H1 (cell line): ENCODE data around the gene ANO2. TPM values are rescaled to one million over a fixed set of nuclear protein-coding genes. Genes with fewer than 3 reads are reported as not detected.

Experiments used
- CTCF ChIA-PET: fragments of 300-600 bp; sonication (Branson Sonifier 250); formaldehyde crosslinking; loops from one replicate; lab custom pipeline; 2021; ENCODE audit not compliant: partially characterized antibody; lab: Charles Lee
- POLR2A ChIA-PET: fragments of 300-600 bp; sonication (Branson Sonifier 250); formaldehyde crosslinking; loops from one replicate; lab custom pipeline; 2021; ENCODE audit warnings: inconsistent platforms; ENCODE audit not compliant: partially characterized antibody; lab: Charles Lee
- DNase-seq, 2 experiments: peaks; one replicate each; pipeline versions ENCODE4 v3.0.0 to v3.0.0-alpha.2; 2010 to 2022; ENCODE audit warnings: low spot score in 2 of 2, low read depth in 1 of 2, mixed read lengths in 1 of 2
- FAIRE-seq: peaks from 2 replicates; lab custom pipeline; 2011; peaks lifted over from hg19 to GRCh38; lab: Jason Lieb, UNC
- H2AFZ ChIP-seq: 2 replicates; pipeline ENCODE4 v1.8.1; 2012; ENCODE audit warnings: low read length, inconsistent platforms
- H2AK5ac ChIP-seq: 2 replicates; pipeline ENCODE4 v1.6.1; 2013; ENCODE audit warnings: low read depth, low read length
- H2BK120ac ChIP-seq: replicated peaks from 2 replicates; pipeline ENCODE3; 2013; ENCODE audit warnings: low read depth, low read length, inconsistent platforms
- H2BK12ac ChIP-seq: 2 replicates; pipeline ENCODE4 v1.6.1; 2013; ENCODE audit warnings: low read depth, low read length
- H2BK15ac ChIP-seq: 2 replicates; pipeline ENCODE4 v1.6.1; 2013; ENCODE audit warnings: low read length
- H2BK20ac ChIP-seq: 2 replicates; pipeline ENCODE4 v1.6.1; 2013; ENCODE audit warnings: low read length
- H2BK5ac ChIP-seq: 2 replicates; pipeline ENCODE4 v1.6.1; 2013; ENCODE audit warnings: low read depth, low read length
- H3K14ac ChIP-seq: 2 replicates; pipeline ENCODE4 v1.6.1; 2013; ENCODE audit warnings: inconsistent platforms; ENCODE audit not compliant: insufficient read length
- H3K18ac ChIP-seq: 2 replicates; pipeline ENCODE4 v1.6.1; 2013; ENCODE audit warnings: low read length; ENCODE audit errors: extremely low read depth
- H3K23ac ChIP-seq: 2 replicates; pipeline ENCODE4 v1.6.1; 2013; ENCODE audit warnings: inconsistent platforms; ENCODE audit not compliant: insufficient read length
- H3K23me2 ChIP-seq: 2 replicates; pipeline ENCODE4 v1.6.1; 2013; ENCODE audit warnings: low read depth, low read length
- H3K27ac ChIP-seq: 2 replicates; pipeline ENCODE4 v1.6.1; 2011; ENCODE audit warnings: low read depth, low read length, inconsistent platforms
- H3K27me3 ChIP-seq, 4 experiments: replicated peaks in 1 of 4; 1 replicate in 1 of 4; 2 replicates in 3 of 4; pipeline versions ENCODE4 v1.6.1 to v1.8.1; 2011 to 2013; ENCODE audit warnings: low read length in 3 of 4, mild to moderate bottlenecking in 3 of 4, inconsistent platforms in 2 of 4, mixed read lengths in 2 of 4, moderate library complexity in 1 of 4; ENCODE audit not compliant: control insufficient read depth in 3 of 4, insufficient read depth in 3 of 4; ENCODE audit errors: extremely low read depth in 1 of 4
- H3K36me3 ChIP-seq, 4 experiments: 2 replicates each; pipeline versions ENCODE4 v1.6.1 to v1.8.1; 2011 to 2013; ENCODE audit warnings: mild to moderate bottlenecking in 4 of 4, low read length in 3 of 4, moderate library complexity in 2 of 4, control low read depth in 1 of 4, inconsistent platforms in 1 of 4; ENCODE audit not compliant: insufficient read depth in 4 of 4, control insufficient read depth in 2 of 4
- H3K4ac ChIP-seq: replicated peaks from 2 replicates; pipeline ENCODE3; 2013; ENCODE audit warnings: low read length, low read depth, mixed read lengths, inconsistent platforms; ENCODE audit not compliant: insufficient read length
- H3K4me1 ChIP-seq, 4 experiments: replicated peaks in 1 of 4; 1 replicate in 1 of 4; 2 replicates in 3 of 4; pipeline versions ENCODE4 v1.6.1 to v1.8.1; 2011 to 2013; ENCODE audit warnings: low read length in 3 of 4, inconsistent platforms in 2 of 4, mixed read lengths in 1 of 4; ENCODE audit not compliant: insufficient read depth in 4 of 4, control insufficient read depth in 3 of 4
- H3K4me2 ChIP-seq, 2 experiments: 2 replicates each; pipeline versions ENCODE4 v1.6.1 to v1.8.1; 2011 to 2013; ENCODE audit warnings: low read depth in 2 of 2, low read length in 2 of 2, control low read depth in 1 of 2, inconsistent platforms in 1 of 2, mild to moderate bottlenecking in 1 of 2; ENCODE audit not compliant: insufficient read depth in 1 of 2
- H3K4me3 ChIP-seq, 4 experiments: fragments of 200-600, 300-600 bp in 1 of 4; sonication (generic), shearing (Covaris generic), sonication (Bioruptor Twin) in 1 of 4; 2 replicates each; pipeline versions ENCODE4 v1.5.1 to v1.8.1; 2011 to 2016; ENCODE audit warnings: low read length in 4 of 4, low read depth in 3 of 4, control low read depth in 2 of 4, inconsistent platforms in 2 of 4, mild to moderate bottlenecking in 2 of 4, mixed read lengths in 1 of 4, moderate library complexity in 1 of 4; ENCODE audit not compliant: insufficient read depth in 2 of 4; ENCODE audit errors: extremely low read depth in 1 of 4
- H3K56ac ChIP-seq: replicated peaks from 2 replicates; pipeline ENCODE3; 2013; ENCODE audit warnings: low read depth, mild to moderate bottlenecking, mixed read lengths, low read length, inconsistent platforms; ENCODE audit not compliant: insufficient read length
- H3K79me1 ChIP-seq: 2 replicates; pipeline ENCODE4 v1.6.1; 2013; ENCODE audit warnings: low read depth, low read length, control low read depth
- H3K79me2 ChIP-seq, 2 experiments: 2 replicates each; pipeline versions ENCODE4 v1.6.1 to v1.8.1; 2012 to 2013; ENCODE audit warnings: low read length in 2 of 2, mild to moderate bottlenecking in 2 of 2, inconsistent platforms in 1 of 2; ENCODE audit not compliant: insufficient read depth in 2 of 2, control insufficient read depth in 1 of 2
- H3K9ac ChIP-seq, 4 experiments: replicated peaks in 1 of 4; 1 replicate in 1 of 4; 2 replicates in 3 of 4; pipeline versions ENCODE4 v1.6.1 to v1.8.1; 2011 to 2013; ENCODE audit warnings: low read depth in 3 of 4, low read length in 3 of 4, control low read depth in 2 of 4, mild to moderate bottlenecking in 2 of 4, moderate library complexity in 2 of 4, inconsistent platforms in 1 of 4; ENCODE audit errors: extremely low read depth in 1 of 4
- H3K9me3 ChIP-seq, 2 experiments: 2 replicates each; pipeline versions ENCODE4 v1.6.1 to v1.8.1; 2012 to 2013; ENCODE audit warnings: mild to moderate bottlenecking in 2 of 2, moderate library complexity in 2 of 2, control low read depth in 1 of 2, inconsistent platforms in 1 of 2, low read depth in 1 of 2, low read length in 1 of 2, mixed read lengths in 1 of 2; ENCODE audit not compliant: insufficient read depth in 2 of 2
- H4K20me1 ChIP-seq, 2 experiments: replicated peaks in 1 of 2; 2 replicates each; pipeline versions ENCODE3 to v1.8.1; 2011 to 2013; ENCODE audit warnings: inconsistent platforms in 2 of 2, low read length in 2 of 2, mild to moderate bottlenecking in 1 of 2; ENCODE audit not compliant: insufficient read depth in 2 of 2, control insufficient read depth in 1 of 2
- H4K5ac ChIP-seq: 2 replicates; pipeline ENCODE4 v1.6.1; 2013; ENCODE audit warnings: low read length, low read depth, mixed read lengths, inconsistent platforms; ENCODE audit not compliant: insufficient read length
- H4K8ac ChIP-seq: 2 replicates; pipeline ENCODE4 v1.8.0; 2013; ENCODE audit warnings: mild to moderate bottlenecking, moderate library complexity, low read length, inconsistent platforms; ENCODE audit not compliant: insufficient read depth; ENCODE audit errors: extremely low read depth
- H4K91ac ChIP-seq: replicated peaks from 2 replicates; pipeline ENCODE3; 2013; ENCODE audit warnings: low read length, mixed read lengths, inconsistent platforms; ENCODE audit not compliant: insufficient read length
- CHD1 ChIP-seq: IDR thresholded peaks from 2 replicates; pipeline ENCODE4 v1.6.1; 2012; ENCODE audit warnings: low read depth, low read length, improper control_type of control experiment
- CTCF ChIP-seq, 3 experiments: IDR thresholded peaks; 1 replicate in 2 of 3; 2 replicates in 1 of 3; pipeline versions ENCODE4 v1.5.1 to v1.6.1; 2011; ENCODE audit warnings: low read length in 3 of 3, mild to moderate bottlenecking in 3 of 3, inconsistent platforms in 2 of 3, low read depth in 1 of 3, moderate library complexity in 1 of 3; ENCODE audit not compliant: insufficient read depth in 1 of 3; ENCODE audit errors: control extremely low read depth in 1 of 3
- EGR1 ChIP-seq: IDR thresholded peaks from 2 replicates; pipeline ENCODE4 v1.6.1; 2011; ENCODE audit warnings: low read depth, low read length, borderline replicate concordance
- JUN ChIP-seq: IDR thresholded peaks from 2 replicates; pipeline ENCODE4 v1.6.1; 2011; ENCODE audit warnings: low read depth, mild to moderate bottlenecking, improper control_type of control experiment, low read length
- PHF8 ChIP-seq: fragments of 200-600 bp; sonication (generic); conservative IDR thresholded peaks from 2 replicates; pipeline ENCODE4 v1.7.1; 2012; ENCODE audit warnings: low read depth, mild to moderate bottlenecking, inconsistent platforms, low read length, moderate library complexity
- POLR2AphosphoS5 ChIP-seq: IDR thresholded peaks from 2 replicates; pipeline ENCODE4 v1.6.1; 2011; ENCODE audit warnings: low read depth, low read length
- RAD21 ChIP-seq, 2 experiments: IDR thresholded peaks in 1 of 2; conservative IDR thresholded peaks in 1 of 2; 2 replicates each; pipeline ENCODE4 v1.6.1; 2011; ENCODE audit warnings: low read depth in 2 of 2, low read length in 2 of 2, improper control_type of control experiment in 1 of 2, inconsistent platforms in 1 of 2, mild to moderate bottlenecking in 1 of 2, moderate library complexity in 1 of 2
- YY1 ChIP-seq: IDR thresholded peaks from 2 replicates; pipeline ENCODE4 v1.6.1; 2011; ENCODE audit warnings: low read depth, mild to moderate bottlenecking, low read length
- WGBS, 2 experiments: shearing (Covaris generic) in 1 of 2; methylation state at CpG; one replicate each; pipeline versions ENCODE4 v1.1.6 to v1.1.7; 2013 to 2015; ENCODE audit warnings: low lambda C conversion rate in 2 of 2, mixed read lengths in 2 of 2, inconsistent platforms in 1 of 2, low coverage in 1 of 2, missing lambda C conversion rate in 1 of 2; ENCODE audit not compliant: insufficient replicate concordance in 2 of 2, insufficient coverage in 1 of 2, insufficient read length in 1 of 2; ENCODE audit errors: extremely low coverage in 1 of 2, missing lambda C conversion rate in 1 of 2; 5-methylcytosine and 5-hydroxymethylcytosine counted together
- polyA plus RNA-seq, 7 experiments: library from polyadenylated mRNA; depleted of rRNA in 3 of 7; stranded (reverse) in 5 of 7; unstranded in 2 of 7; fragments of >200 nt in 5 of 7; fragments of 200-250 nt in 2 of 7; gene quantifications; 1 replicate in 5 of 7; 2 replicates in 1 of 7; 4 replicates in 1 of 7; pipeline versions ENCODE4 v1.2.1 to v1.2.3, GENCODE V29; 2011 to 2013; ENCODE audit warnings: missing spikeins in 2 of 7, mixed read lengths in 2 of 7
- total RNA-seq: library from RNA; stranded (reverse); fragmentation: NEBNext Ultra II Directional; extraction: Animal tissue kit (Norgen Biotek cat#: 25700); gene quantifications from 2 replicates; pipeline ENCODE4 v1.2.1, GENCODE V29; 2021

ANO2 gene
- total and polyA plus RNA-seq, 2 of the 8 experiments (the other 6 are each of a cell fraction or from before 2014, with no cell fraction given): 1.9 to 5.5 TPM

- H3K14ac ChIP-seq: no peak overlapping the region
- H3K9ac ChIP-seq: no peak overlapping the region
- H3K18ac ChIP-seq: no peak overlapping the region
- no peak overlapping the region for H2BK20ac ChIP-seq
- no peaks in the 10 kb centered on the region for H3K79me1 ChIP-seq
- H4K20me1 ChIP-seq: no peaks in the 10 kb centered on the region
- no peak overlapping the region for H3K4me3 ChIP-seq
- H3K27me3 ChIP-seq: no peaks in the 10 kb centered on the region
- H2BK15ac ChIP-seq: no peak overlapping the region
- ChIA-PET POLR2A (no interaction called here), CTCF (interaction anchor here (0.7 to 4.9 kb wide), 9 partner anchors 9 to 38 kb away, joined by 3 to 22 read pairs (median 5); no protein-coding TSS in a partner anchor)
- no peaks in the 10 kb centered on the region for H3K4me1 ChIP-seq
- H2BK5ac ChIP-seq: no peak overlapping the region
- H3K4ac ChIP-seq: no peak overlapping the region
- H3K4me2 ChIP-seq: no peak overlapping the region
- 0 out of 2 replicates have a peak, but pooled peaks cover 2% of the 10 kb centered on the region for H3K23me2 ChIP-seq
- no peak overlapping the region for H2BK12ac ChIP-seq
- H3K23ac ChIP-seq: no peak overlapping the region
- no peaks in the 10 kb centered on the region for H3K36me3 ChIP-seq
- no peak overlapping the region for H3K27ac ChIP-seq
- no peak overlapping the region for H4K91ac ChIP-seq
- no peak for DNase-seq
- no peak overlapping the region for H3K56ac ChIP-seq
- no peak overlapping the region for H2BK120ac ChIP-seq
- no peak overlapping the region for H2AFZ ChIP-seq
- TF ChIP-seq YY1 (no peak), JUN (no peak), EGR1 (no peak), RAD21 (IDR thresholded peaks at IDR 0.05 in 1 of 2, conservative IDR thresholded peaks at IDR 0.05 in 1 of 2; ENCODE audit: low read depth in 2 of 2, low read length in 2 of 2) (peak in 1 of 2 experiments; percentile 8; a peak in 2 of 4 replicates), PHF8 (no peak), CHD1 (no peak), CTCF (IDR thresholded peaks at IDR 0.05; ENCODE audit: control extremely low read depth in 1 of 3, insufficient read depth in 1 of 3, low read depth in 1 of 3, low read length in 3 of 3) (peak; percentile 34 to 54 (median 47)), POLR2AphosphoS5 (no peak)
- no peaks in the 10 kb centered on the region for H3K9me3 ChIP-seq
- 88% methylated on average over 3 of the region's 3 CpGs; no CpG with 5 or more reads in 1 of the 2 experiments for WGBS, 2 experiments
- no peak overlapping the region for H2AK5ac ChIP-seq
- FAIRE-seq: no peak
- no peak overlapping the region for H4K5ac ChIP-seq
- H4K8ac ChIP-seq: no peak overlapping the region
- H3K79me2 ChIP-seq: no peaks in the 10 kb centered on the region
These were observed 171.5 kb downstream of the ANO2 start for GRCh38 chr12:5773550-5773949.
